Dermis microvascular lymphatic vessel endothelial cell (primary cell): ENCODE measurements around the gene TENT5C. TPM values are rescaled to one million over a fixed set of nuclear protein-coding genes. Genes with fewer than 3 reads are reported as not detected.

Experiments
- DNase-seq, 2 donors: peaks; one replicate each; pipeline versions ENCODE4 v3.0.0 to v3.0.0-alpha.2; 2010; ENCODE audit warnings: low read depth in 2 of 2
- total RNA-seq: library from RNA; depleted of rRNA; stranded (reverse); fragments of >200 nt; gene quantifications from 2 replicates; pipeline ENCODE4 v1.2.1, GENCODE V29; 2014

TENT5C gene
- total RNA-seq, 1 donor from 2014 or later: 0.64 TPM

DNA sequence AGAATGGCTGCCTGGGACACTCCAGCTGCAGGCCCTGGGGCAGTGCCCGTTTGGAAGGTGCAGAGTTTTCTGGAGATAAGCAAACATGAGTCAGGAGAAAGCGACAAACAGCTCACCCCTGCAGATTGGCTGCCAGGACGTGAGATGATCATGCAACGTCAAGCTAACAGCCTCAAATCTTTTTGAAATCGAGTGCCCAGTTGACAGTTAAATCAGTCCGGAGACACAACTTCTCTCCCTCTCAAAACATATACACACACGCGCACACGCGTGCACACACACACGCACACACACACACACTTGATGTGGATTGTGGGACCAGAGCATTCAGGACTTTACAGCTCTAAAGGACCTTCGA lies 49.4 kb downstream of the TENT5C start:
- DNase-seq: no peak

DNA sequence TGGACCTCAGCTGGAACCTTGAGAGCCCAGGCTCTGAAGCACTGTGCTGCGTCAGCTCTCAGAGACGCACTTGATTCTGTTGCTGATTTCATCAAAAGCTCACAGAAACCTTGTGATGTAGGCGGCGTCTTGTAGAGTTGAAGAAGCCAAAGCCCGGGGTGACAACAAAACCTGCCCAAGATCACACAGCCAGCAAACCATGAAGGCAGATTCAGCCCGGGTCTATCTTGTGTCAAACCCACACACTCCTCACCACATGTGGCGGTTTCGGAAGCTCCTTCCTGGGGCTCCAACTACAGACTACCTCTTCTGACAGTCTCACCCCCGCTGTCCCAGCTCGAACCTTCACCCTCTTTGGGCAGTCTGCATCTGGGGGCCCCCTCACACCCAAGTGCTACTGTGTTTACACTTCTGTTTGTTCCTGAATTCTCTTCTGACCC lies 50.4 kb downstream of the TENT5C start:
- DNase-seq: no peak

DNA sequence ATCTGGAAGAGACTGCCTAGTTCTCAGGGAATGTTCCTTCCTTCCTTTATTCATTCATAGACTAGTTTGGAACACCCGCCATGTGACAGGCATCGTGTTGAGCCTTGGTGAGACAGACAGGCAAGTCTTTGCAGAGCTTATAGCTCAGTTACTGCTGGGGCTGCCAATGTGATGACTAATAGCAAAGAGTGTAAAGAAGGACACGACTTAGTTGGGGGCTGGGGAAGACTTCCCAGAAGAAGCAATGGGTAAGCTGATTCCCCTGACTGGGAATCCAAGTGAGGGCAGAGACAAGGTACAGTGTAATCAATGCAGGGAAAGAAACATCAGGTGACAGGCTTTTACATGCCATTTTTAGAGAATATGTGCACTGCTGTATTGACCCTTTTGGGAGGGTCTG lies 51.2 kb downstream of the TENT5C start:
- peak in 1 of 2 donors; percentile 15 for DNase-seq

DNA sequence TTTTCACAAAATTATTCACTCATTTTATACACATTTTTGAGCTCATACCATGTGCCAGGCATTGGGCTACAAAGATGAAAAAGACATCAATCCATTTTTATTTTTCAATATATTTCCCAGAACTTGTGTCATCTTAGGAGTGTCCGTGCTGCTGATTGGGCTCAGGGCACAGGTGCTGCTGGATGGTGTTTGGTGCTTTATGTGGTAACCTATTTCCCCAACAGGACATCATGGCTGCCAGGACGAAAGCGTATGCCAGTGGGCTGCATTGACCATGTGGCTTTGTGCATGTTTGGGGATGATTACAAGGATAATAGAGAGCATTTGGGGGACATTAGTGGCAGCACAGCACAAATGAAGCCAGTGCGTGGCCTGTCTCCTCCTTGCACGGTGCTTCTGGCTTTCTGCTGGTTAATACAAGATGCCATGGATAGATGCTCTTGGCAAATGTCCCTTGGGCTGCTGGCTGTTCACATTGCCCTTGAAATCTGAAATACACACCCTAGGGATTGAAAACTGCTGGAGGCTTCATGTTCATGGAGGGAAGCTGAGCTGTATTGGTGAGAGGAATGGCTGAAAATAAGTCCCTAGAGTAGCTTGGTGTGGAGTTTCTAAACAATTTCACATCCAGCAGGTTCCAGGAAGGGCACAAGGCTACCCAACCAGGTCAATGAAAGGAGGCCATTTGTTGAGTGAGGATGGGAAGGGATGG lies 52.3 kb downstream of the TENT5C start:
- no peak for DNase-seq

DNA sequence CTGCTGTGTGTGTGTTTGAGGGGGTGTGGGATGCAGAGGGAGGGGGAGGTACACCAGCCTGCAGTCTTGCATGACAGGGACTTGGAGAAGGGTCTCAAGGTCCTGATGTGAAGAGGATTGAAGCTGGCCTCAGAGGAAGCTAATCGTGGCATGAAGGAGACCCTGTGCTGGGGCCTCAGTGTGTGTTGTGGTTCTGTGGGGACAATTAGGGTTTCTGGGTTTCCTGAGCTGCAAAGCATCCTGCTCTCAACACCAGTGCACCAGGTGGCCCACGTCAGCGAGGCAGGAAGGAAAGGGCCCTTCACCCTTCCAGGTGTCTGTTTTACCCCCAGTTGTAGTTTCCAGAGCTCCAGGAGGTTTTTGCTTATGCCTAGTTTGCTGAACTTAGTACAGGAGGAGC lies 52.8 kb downstream of the TENT5C start:
- no peak for DNase-seq

DNA sequence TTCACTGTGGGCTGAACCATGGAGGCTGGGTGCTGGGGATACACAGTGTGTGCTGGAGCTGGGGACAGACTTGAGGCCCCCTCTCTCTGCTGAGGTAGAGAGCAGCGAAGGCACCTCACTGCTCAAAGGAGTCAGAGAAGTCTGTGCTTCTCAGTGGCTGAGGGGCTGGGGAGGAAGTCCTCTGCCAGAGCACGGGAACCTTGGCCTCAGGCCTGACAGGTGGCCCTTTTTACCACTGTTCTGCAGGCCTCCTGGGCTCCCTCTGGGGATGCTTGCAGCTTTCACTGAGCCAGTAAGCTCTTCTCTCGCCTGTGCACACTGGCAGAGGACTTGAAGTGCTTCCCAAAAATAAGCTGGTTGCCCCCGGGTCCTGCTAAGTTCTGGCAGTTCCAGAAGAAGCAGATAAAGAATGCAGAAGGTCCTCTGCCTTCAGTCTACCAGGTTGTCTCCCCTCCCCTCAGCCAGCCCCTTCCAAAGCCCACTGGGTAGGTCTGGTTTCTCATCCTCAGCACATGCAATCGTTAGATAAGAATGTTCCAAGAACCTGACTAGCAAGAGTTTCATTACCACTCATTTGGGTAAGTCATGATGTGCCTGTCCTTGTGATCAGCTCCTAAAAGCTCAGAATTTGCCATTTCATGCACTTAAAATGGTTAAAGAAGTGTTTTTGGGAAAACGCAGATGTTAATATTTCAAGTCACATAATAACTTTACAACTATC lies 53.9 kb downstream of the TENT5C start:
- DNase-seq: no peak

DNA sequence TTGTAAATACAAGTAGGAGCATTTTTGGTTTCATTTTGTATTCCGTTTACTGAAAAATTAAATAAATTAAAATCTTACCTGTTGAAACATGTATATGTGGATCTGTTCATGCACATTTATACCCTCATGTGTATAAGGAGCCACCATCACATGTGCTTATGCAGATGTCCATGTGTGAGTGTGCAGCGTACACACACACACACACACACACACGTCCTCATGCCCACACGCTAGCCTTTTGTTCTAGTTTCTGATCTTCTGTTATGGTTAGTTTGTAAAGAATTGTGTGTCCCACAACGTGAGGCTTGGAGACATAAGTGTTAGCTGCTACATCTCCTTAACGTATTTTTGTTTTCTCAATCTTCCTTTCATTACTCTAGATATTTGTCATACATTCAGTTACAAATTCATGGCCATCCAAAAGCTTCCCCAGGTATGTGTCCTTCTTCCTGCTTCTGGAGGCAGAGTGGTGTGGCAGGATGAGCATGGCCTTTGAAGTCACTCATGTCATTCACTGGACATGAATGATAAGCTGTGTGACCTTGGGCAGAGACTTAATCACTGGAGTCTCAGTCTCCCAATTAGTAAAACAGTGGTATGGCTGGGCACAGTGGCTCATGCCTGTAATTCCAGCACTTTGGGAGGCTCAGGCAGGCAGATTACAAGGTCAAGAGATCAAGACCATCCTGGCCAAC lies 54.6 kb downstream of the TENT5C start:
- no peak for DNase-seq

DNA sequence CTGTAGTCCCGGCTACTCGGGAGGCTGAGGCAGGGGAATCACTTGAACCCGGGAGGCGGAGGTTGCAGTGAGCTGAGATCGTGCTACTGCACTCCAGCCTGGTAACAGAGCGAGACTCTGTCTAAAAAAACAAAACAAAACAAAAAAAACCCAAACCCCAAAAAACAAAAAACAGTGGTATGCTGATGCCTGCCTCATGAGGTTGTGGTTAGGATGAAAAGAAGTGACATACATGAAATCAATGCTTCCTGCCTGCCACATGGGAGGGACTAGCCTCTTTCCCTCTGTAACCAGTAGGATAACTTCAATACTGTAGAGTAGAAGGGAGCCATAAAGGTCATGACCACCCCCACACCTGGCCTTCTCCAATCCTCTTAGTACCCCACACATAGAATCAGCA lies 55.2 kb downstream of the TENT5C start:
- no peak for DNase-seq

DNA sequence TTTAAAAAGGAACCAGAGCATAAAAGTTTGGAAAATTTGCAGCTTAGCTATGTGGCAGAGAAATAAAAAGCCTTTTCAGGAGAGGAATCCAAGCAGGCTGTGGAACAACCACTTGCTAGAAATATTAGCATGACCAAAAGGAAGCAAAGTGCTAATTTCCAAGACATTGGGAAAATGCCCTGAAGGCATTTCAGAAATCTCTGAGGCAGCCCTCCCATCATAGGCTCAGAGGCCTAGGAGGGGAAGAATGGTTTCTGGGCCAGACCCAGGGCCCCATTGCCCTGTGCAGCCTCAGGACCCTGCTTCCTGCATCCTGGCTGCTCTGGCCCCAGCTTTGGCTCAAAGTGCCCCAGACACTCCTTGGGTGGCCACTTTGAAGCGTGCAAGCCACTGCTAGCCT lies 56.8 kb downstream of the TENT5C start:
- DNase-seq: no peak

DNA sequence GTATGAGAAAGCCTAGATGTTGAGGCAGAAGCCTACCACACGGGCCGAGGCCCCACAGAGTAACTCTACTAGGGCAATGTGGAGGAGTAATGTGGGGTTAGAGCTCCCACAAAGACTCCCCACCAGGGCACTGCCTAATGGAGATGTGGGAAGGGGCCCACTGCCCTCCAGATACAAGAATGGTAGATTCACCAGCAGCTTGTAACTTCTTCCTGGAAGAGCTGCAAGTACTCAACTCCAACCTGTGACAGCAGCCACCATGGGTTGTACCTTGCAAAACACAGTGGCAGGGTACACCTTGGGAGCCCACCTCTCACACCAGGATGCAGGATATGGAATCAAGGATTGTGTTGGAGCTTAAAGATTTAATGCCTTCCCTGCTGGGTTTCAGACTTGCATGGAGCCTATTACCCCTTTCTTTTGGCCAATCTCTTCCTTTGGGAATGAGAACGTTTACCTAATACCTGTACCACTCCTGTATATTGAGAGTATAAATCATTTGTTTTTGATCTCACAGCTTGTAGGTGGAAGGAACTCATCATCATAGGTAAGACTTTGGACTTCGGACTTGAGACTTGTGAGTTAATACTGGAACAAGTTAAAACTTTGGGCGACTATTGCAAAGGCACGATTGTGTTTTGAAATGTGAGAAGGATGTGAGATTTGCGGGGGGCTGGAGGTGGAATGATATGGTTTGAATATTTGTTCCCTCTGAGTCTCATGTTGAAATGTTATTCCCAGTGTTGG lies 57.5 kb downstream of the TENT5C start:
- DNase-seq: no peak

DNA sequence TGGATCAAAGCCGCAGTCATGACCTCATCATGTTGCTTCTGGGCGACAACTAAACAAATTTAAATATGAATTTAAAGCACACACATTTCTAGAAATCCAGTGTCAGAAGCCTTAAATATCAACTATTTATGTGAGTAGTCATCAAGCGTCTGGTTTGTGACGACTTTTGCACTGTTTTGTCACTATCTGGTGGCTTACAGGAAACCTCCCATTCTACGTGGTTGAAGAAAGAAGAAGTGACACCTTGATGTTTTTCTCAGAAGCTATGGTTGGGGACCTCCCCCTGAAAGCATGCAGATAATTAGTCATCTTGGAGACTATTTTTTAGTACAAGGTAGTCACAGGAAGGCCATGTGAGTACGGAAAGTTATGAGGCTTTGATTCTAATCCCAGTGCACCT lies 58.5 kb downstream of the TENT5C start:
- no peak for DNase-seq

DNA sequence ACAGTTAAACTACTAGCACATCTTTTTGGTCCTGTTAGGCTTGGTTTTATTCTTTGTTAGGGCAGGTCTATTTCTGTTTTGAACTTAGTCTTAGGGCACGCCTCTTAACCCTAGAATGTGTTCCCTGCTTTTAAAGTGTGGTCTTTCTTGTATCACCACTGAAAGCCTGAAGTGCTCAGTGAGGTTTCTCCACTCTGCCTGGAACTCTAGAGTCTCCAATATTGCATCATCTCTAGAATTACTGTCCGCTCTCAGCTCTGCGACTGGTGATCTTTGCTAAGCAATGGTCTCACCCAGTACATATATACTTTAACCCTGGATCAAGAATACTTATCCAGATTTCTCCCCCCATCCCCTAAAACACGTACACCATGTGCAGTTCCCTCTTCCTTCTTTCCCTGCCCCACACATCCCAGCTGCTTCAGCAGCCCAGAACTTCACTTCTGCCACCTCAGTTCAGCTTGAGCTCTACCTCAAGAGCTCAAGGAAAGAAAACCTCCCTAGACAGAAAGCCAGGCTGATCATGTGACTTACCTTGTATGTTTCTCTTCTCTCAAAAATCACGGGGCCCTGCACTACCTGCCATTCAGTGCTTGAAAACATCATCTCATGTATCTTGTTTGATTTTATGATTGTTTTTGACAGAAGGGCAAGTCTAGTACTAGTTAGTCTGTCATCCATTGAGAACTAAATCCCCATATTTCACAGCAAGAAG lies 59.9 kb downstream of the TENT5C start:
- DNase-seq: no peak

DNA sequence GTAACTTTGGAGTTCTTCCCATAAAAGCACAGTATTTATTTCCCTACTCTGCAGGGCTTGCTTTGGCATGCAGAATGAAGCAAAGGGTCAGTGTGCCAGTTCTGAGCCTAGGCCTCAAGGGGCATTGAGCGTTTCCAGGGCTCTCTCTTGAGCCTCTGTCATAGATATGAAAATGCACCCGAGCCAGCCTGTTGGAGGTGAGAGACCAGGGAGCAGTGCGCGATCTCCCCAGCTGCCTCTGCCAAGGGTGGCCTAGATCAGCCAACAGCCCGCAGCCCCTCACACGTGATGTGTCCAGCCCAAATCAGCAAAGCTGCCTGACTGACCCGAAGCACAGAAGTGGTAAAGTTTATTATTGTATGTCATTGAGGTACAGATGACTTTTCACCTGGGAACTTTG lies 63.7 kb downstream of the TENT5C start:
- DNase-seq: no peak

DNA sequence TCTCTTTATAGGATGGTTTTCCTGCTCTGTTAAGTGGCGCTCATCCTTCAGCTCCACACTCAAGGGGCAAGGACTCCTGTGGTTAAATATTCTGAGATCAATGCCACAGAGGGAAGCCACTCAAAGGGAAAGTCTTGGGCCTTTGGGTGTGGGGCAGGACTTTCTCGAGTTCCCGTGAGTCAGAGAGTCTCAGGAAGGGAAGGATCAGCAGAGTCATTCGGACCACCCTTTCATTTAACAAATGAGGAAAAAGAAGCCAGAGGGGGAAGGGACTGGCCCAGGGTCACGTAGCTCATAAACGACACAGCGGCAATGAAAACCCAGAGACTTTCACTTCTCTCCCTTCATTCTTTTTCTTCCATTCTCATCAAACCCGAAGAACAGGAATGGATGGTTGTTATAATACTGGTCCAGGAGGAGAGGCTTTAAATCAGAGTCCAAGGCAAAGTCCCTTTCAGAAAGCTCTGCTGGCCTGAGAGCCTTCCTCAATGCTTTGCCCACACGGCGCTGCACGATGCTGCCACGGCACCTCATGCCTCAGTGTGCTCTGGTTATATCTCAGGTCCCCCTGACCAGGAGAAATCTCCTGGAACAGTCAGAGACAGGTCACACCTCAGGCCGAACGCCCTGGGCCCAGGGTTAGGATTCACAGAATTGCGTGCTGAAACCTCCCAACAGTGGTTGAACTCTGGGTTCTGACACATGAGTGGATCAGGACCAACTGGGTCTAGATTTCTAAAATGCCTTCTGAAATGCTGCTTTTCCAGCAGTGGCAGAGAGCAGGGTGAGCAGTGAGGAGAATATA lies 65.3 kb downstream of the TENT5C start:
- DNase-seq: no peak

DNA sequence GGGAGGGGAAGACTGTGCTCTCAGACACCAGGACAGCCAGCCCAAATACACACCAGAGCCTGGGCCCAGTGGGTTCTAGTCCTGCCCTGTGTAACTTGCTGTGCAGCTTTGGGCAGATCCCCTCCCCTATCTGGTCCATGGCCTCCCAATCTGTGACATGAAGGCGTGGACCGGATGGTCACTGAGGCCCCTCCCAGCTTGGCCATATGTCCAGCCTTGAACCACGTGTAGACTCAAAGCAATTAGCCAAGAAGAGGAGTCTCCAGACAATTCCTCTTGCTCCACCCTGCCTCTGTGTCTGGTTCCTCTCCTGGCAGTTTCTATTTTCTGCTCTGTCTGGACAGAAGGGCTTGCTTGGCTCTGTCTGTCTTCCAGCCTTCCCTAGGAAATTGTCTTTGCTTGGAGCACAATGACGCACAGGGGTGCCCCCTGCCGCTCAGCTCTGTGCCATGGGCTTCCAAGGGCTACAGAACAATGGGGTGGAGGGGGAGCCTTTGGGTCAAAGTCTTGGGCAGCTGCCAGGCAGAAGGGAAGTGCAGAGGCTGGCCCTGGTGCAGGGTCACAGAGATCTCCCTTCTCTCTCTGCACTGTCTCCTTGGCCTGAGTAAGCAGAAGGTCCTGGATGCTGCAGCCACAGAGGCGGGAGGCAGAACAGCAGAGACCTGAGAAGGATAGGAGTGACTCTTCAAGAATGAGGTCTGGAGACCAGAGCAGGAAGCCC lies 66.1 kb downstream of the TENT5C start:
- peak in 1 of 2 donors; percentile 39 for DNase-seq

DNA sequence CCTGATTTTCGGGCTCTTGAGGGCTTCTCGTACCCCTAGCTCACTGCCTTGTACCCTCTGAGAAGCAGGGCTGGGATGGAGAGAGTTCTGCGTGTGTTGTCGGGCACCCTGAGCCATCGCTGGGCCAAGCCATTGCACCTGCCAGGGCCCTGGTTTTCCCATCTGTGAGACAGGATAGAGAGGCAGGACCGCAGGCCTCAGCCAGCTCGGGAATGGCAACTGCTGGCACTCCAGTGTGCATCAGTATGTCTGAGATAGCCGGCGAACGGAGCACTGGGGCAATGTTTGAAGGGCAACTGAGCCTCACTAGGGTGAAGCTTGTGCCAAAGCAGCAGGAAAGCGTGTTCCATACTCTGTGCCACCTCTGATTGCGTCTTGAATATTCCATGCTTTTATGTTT lies 66.9 kb downstream of the TENT5C start:
- no peak for DNase-seq

DNA sequence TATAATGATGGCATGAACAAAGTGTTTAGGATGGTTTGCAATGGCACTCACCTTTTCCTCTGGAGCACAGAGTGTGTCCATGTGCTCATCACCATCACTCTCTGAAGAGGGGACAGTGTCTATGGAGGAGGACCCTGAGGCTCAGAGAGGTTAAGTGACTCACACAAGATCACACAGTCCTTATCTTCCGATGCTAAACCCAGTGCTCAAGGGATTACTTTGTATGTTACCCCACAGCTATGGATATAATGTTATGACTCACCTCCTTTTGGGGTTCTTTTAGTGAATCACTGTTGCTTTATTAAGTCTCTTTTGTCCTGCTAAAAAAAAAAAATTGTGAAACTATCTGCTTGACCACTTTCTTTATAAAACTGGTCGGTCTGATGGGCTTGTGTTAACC lies 67.6 kb downstream of the TENT5C start:
- DNase-seq: no peak

DNA sequence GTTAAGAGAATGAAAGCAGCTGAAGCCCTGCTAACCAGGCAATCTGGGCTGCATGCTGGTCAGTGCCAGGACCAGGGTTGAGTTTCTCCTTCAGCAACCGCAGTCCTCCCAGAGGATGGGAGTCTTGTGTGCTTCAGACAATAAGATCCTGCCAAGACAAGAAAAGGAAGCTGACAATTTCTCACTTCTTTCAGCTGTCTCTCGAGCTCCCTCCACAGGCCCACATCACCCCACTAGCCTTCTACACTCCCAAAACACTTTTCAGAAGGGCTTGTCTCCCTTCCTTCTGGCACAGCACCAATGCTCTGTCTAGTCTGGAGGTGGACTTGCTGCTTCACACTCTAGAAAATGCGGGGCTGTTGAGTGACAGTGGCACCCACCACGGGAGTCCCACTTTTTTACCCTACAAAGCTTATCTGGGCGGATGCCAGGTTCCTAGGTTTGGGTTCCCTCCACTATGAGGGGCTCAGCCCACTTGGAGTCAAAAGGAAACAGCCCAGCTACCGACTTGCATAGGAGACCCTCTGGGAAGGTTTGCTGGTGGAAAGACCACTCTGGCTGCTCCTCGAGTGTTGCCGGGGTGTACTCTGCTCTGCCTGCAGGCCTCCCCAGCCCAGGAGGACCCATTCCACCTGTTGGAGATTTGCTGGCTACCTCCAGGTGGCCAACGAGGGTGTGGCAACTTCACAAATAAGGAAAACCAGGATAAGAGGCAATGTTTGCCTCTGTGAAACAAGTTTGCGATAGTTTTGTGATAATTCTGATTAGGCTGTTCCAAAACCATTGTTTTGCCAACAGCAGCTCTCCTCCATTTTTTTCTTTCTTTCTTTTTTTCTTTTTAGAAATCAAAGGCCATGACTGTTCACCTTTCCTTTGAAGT lies 68.9 kb downstream of the TENT5C start:
- no peak for DNase-seq

DNA sequence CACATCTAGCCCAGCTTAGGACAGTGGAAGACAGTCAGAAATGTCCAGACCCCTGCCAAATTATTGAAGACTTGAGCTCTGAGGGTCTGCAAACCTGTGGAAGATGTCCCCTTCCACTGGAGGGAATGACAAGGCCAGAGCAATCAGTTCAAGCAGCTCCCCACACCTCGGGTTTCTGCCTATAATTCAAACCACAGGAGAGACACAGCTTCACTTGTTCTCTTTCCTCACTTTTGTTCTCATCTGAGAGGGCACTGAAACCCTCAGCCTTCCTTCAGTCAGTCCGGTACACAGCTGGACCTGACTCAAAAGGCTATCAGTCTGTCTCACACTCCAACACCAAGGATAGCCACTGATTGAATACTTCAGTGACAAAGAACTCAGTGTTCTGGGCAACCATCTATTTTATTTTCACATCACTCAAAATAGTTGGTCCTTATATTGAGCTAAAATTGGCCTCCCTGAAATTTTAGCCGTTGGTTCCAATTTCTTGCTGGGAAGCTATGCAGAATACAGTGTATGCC lies 70.1 kb downstream of the TENT5C start:
- no peak for DNase-seq
